Right lung (tissue), 5 donors: ENCODE measurements around the gene BIVM. TPM values are rescaled to one million over a fixed set of nuclear protein-coding genes. Genes with fewer than 3 reads are reported as not detected.

ENCODE experiments used
- DNase-seq, 2 donors: peaks; one replicate each; pipeline ENCODE4 v3.0.0-alpha.2; 2013
- polyA plus RNA-seq, 5 donors: library from polyadenylated mRNA; unstranded; fragments of 120-200 nt; gene quantifications; one replicate each; pipeline versions ENCODE4 v1.2.1 to v1.2.3, GENCODE V29; 2013; ENCODE audit warnings: inconsistent platforms in 1 of 5, low replicate concordance in 1 of 5; ENCODE audit not compliant: insufficient read length in 5 of 5, insufficient read depth in 1 of 5

Gene BIVM
- polyA plus RNA-seq, 5 donors, result 36.6 to 53.4 (median 45.1) TPM

GRCh38 chr13:102877303-102877702, 78.4 kb downstream of the BIVM start:
- DNase-seq, result no peak

GRCh38 chr13:102878481-102878880, 79.6 kb downstream of the BIVM start:
- DNase-seq, result no peak

- DNase-seq, result no peak
These were observed 81.0 kb downstream of the BIVM start for GRCh38 chr13:102879793-102880499.

- DNase-seq, result no peak
These were observed 83.1 kb downstream of the BIVM start for GRCh38 chr13:102881819-102882686.

Other genes starting within 250 kb of the BIVM start
- 10 to 100 TPM; 38.7 to 80.0 (median 72.9) TPM for gene TPP2, start 202.1 kb upstream of the BIVM start, polyA plus RNA-seq
- gene METTL21C, start 104.1 kb upstream of the BIVM start, polyA plus RNA-seq, result 1 to 10 TPM in 1 of 5 donors, not detected in 4; 1.5 TPM
- gene TEX30, start 25.3 kb upstream of the BIVM start, polyA plus RNA-seq, result 10 to 100 TPM; 15.3 to 25.7 (median 19.1) TPM
- gene POGLUT2, start 143 bp upstream of the BIVM start, polyA plus RNA-seq, result 10 to 100 TPM; 30.8 to 40.1 (median 34.2) TPM
- gene ERCC5, start 46.9 kb downstream of the BIVM start, polyA plus RNA-seq, result 10 to 100 TPM; 62.1 to 93.1 (median 86.2) TPM